Ectodermal cell (in vitro differentiated cells): ENCODE measurements around the gene CHMP1B.

Experiments
- H3K27ac ChIP-seq: 2 replicates; pipeline ENCODE4 v1.7.0; 2013; ENCODE audit warnings: mild to moderate bottlenecking, low read depth, low read length; ENCODE audit not compliant: insufficient read depth, poor library complexity, severe bottlenecking
- H3K27me3 ChIP-seq: 2 replicates; pipeline ENCODE4 v1.7.0; 2013; ENCODE audit warnings: mild to moderate bottlenecking, low read length; ENCODE audit not compliant: insufficient read depth, control insufficient read depth, poor library complexity, severe bottlenecking
- H3K36me3 ChIP-seq: one replicate; pipeline ENCODE4 v1.7.0; 2013; ENCODE audit warnings: low read length; ENCODE audit not compliant: control insufficient read depth, insufficient read depth
- H3K4me1 ChIP-seq: one replicate; pipeline ENCODE4 v1.7.0; 2013; ENCODE audit warnings: low read length; ENCODE audit not compliant: control insufficient read depth, insufficient read depth
- H3K4me3 ChIP-seq: 2 replicates; pipeline ENCODE4 v1.7.0; 2013; ENCODE audit warnings: low read depth, low read length, control low read depth; ENCODE audit not compliant: insufficient read depth
- H3K9me3 ChIP-seq: 2 replicates; pipeline ENCODE4 v1.7.0; 2013; ENCODE audit warnings: mild to moderate bottlenecking, low read length, moderate library complexity; ENCODE audit not compliant: control insufficient read depth
- WGBS, 2 experiments: methylation state at CpG; one replicate each; pipeline ENCODE4 v1.1.7; 2013; ENCODE audit warnings: missing lambda C conversion rate in 2 of 2; 5-methylcytosine and 5-hydroxymethylcytosine counted together

The CHMP1B gene

GRCh38 chr18:11865071-11865470 is 13.9 kb downstream of the CHMP1B start:
- Histone ChIP-seq H3K36me3 (no peaks in the 10 kb centered on the region), H3K27me3 (no peaks in the 10 kb centered on the region), H3K9me3 (no peaks in the 10 kb centered on the region), H3K27ac (no peak overlapping the region), H3K4me1 (no peaks in the 10 kb centered on the region), H3K4me3 (no peak overlapping the region)
- WGBS, 2 experiments = 91 to 92% methylated on average over 12 of the region's 12 CpGs

- no peak overlapping the region for H3K27ac ChIP-seq
- H3K4me1 ChIP-seq = no peaks in the 10 kb centered on the region
- H3K36me3 ChIP-seq = no peaks in the 10 kb centered on the region
- no peaks in the 10 kb centered on the region for H3K27me3 ChIP-seq
- H3K4me3 ChIP-seq = no peak overlapping the region
- H3K9me3 ChIP-seq = no peaks in the 10 kb centered on the region
- WGBS, 2 experiments = 92% methylated on average over 10 of the region's 10 CpGs
Measured at GRCh38 chr18:11866329-11866728, 15.1 kb downstream of the CHMP1B start.

GRCh38 chr18:11866764-11867163 is 15.6 kb downstream of the CHMP1B start:
- 84 to 92% methylated on average over 5 of the region's 5 CpGs for WGBS, 2 experiments
- Histone ChIP-seq H3K36me3 (no peaks in the 10 kb centered on the region), H3K27ac (no peak overlapping the region), H3K4me1 (no peaks in the 10 kb centered on the region), H3K27me3 (no peaks in the 10 kb centered on the region), H3K4me3 (no peak overlapping the region), H3K9me3 (no peaks in the 10 kb centered on the region)

GRCh38 chr18:11868230-11868629 is 17.0 kb downstream of the CHMP1B start:
- 94 to 96% methylated on average over 8 of the region's 8 CpGs for WGBS, 2 experiments
- H3K4me3 ChIP-seq = no peak overlapping the region
- no peak overlapping the region for H3K27ac ChIP-seq
- H3K27me3 ChIP-seq = no peaks in the 10 kb centered on the region
- no peaks in the 10 kb centered on the region for H3K9me3 ChIP-seq
- H3K36me3 ChIP-seq = no peaks in the 10 kb centered on the region
- no peaks in the 10 kb centered on the region for H3K4me1 ChIP-seq

DNA sequence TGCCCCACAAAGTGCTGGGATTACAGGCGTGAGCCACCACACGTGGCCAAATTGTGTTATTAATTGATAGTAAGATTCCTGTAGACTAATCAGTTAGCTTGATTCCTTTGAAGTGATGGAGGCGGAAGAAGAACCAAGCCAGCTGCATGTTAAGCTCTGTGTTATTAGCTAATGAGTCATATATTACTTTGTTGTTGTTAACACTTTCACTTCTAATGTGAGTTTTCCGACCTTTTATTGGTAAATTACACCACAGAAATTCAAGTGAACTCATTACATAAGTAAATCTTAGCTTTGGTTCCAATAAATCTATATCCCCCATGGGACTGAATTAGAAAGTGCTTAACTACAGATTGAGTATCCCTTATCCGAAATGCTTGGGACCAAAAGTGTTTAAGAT is 20.3 kb downstream of the CHMP1B start:
- no peaks in the 10 kb centered on the region for H3K27me3 ChIP-seq
- H3K36me3 ChIP-seq = no peaks in the 10 kb centered on the region
- no peaks in the 10 kb centered on the region for H3K9me3 ChIP-seq
- H3K27ac ChIP-seq = no peak overlapping the region
- no peak overlapping the region for H3K4me3 ChIP-seq
- no peaks in the 10 kb centered on the region for H3K4me1 ChIP-seq
- 89 to 97% methylated on average over 4 of the region's 5 CpGs for WGBS, 2 experiments

GRCh38 chr18:11872479-11873136 is 21.4 kb downstream of the CHMP1B start:
- Histone ChIP-seq H3K27me3 (no peaks in the 10 kb centered on the region), H3K36me3 (no peaks in the 10 kb centered on the region), H3K4me1 (no peaks in the 10 kb centered on the region), H3K27ac (no peak overlapping the region), H3K4me3 (no peak overlapping the region), H3K9me3 (no peaks in the 10 kb centered on the region)
- 87 to 90% methylated on average over 13 of the region's 13 CpGs for WGBS, 2 experiments

DNA sequence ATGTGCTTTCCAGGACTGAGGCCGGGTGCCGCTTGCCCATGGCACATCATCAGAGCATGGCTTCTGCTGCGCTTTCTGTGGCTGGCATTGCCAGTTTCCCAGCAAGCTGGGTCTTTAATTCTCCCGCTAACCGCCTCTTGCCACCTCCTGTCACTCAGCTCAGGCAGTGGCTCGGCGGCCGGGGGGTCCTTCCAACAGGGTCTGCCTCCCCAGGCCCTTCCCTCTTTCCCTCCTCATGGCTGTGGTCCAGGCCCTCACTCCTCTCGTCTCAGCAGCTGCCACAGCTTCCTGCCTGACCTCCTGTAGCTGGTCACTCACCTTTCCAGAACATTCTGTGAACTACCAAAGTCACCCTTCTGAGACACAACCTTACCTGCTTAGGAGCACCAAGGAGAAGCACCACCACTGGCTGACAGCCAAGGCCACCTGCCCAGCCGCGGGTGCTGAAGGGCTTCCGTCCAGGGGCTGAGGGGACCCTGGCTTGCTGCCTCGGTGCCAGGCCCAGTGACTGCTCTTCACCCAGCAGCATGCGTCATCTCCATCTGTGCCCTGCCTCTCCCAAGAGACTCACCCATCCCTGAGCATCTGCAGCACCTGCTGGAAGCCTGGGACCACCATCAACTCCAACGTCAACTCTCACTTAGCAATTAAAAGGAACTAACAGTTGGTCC is 22.6 kb downstream of the CHMP1B start:
- H3K36me3 ChIP-seq = no peaks in the 10 kb centered on the region
- H3K27me3 ChIP-seq = no peaks in the 10 kb centered on the region
- H3K9me3 ChIP-seq = no peaks in the 10 kb centered on the region
- H3K4me3 ChIP-seq = no peak overlapping the region
- no peak overlapping the region for H3K27ac ChIP-seq
- WGBS, 2 experiments = 90 to 92% methylated on average over 15 of the region's 15 CpGs
- H3K4me1 ChIP-seq = no peaks in the 10 kb centered on the region

- Histone ChIP-seq H3K27ac (no peak overlapping the region), H3K4me3 (no peak overlapping the region), H3K36me3 (no peaks in the 10 kb centered on the region), H3K9me3 (no peaks in the 10 kb centered on the region), H3K27me3 (no peaks in the 10 kb centered on the region), H3K4me1 (no peaks in the 10 kb centered on the region)
- WGBS, 2 experiments = 94% methylated on average over 8 of the region's 8 CpGs
Measured at GRCh38 chr18:11874676-11875075, 23.5 kb downstream of the CHMP1B start.

DNA sequence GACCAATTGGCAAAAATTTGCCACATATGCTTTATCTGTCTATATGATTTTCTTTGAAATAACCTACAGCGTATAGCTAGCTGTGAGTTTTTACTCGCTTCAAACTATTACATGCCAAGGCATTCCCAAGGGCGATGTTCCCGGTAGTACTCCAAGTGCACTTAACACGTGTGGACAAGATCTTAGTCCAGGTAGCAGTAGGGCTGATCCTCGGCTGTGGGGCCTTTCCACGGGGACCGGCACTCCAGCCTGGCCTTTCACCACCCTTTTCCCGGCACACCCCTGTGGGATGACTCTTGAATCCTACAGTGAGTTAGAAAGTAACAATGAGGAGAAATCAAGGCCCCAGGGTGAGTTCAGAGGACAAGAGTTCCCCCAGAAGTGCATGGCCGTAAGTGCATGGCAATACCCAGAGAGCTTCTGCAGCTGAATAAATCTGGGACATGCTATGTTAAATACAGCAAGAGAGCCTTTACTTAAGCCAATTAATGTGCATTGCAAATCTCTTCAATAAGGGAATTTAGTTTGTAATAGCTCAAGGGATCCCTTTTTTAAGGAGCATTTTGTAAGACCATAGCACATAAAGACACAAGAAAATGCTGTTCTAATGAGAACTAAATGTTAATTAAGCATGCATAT is 26.4 kb downstream of the CHMP1B start:
- Histone ChIP-seq H3K4me1 (no peaks in the 10 kb centered on the region), H3K27me3 (no peaks in the 10 kb centered on the region), H3K9me3 (no peaks in the 10 kb centered on the region), H3K4me3 (no peak overlapping the region), H3K36me3 (no peaks in the 10 kb centered on the region), H3K27ac (no peak overlapping the region)
- 92 to 94% methylated on average over 10 of the region's 10 CpGs for WGBS, 2 experiments

GRCh38 chr18:11880586-11881304 is 29.5 kb downstream of the CHMP1B start:
- Histone ChIP-seq H3K27me3 (no peaks in the 10 kb centered on the region), H3K36me3 (peaks cover 3% of the 10 kb centered on the region), H3K4me3 (no peak overlapping the region), H3K9me3 (no peaks in the 10 kb centered on the region), H3K4me1 (no peaks in the 10 kb centered on the region), H3K27ac (no peak overlapping the region)
- WGBS, 2 experiments = 94% methylated on average over 30 of the region's 30 CpGs
